IMR-90 (cell line): ENCODE data around the gene CD151. TPM values are rescaled to one million over a fixed set of nuclear protein-coding genes. Genes with fewer than 3 reads are reported as not detected.
A peak's percentile ranks its signal among the peaks of the same experiment; 100 is the strongest.

Source experiments
- ATAC-seq: fragments of 200-7000 bp; cut with Tn5 transposase; 2 replicates; pipeline ENCODE4 v1.9.1; 2020; ENCODE audit warnings: low read depth, mild to moderate bottlenecking, moderate library complexity
- BruUV-seq: library from RNA; stranded (reverse); fragments of 400-500 nt; replicated peaks from 2 replicates; lab custom pipeline; 2021; lab: Mats Ljungman, UMichigan
- CTCF ChIA-PET: fragments of 300-600 bp; formaldehyde crosslinking; extraction: SDS; loops from one replicate; lab custom pipeline; 2021; ENCODE audit warnings: antibody characterized with exemption; lab: Yijun Ruan, JAX
- POLR2A ChIA-PET: fragments of 300-600 bp; sonication (Branson Sonifier 250); formaldehyde crosslinking; loops from one replicate; lab custom pipeline; 2022; ENCODE audit warnings: antibody characterized with exemption; ENCODE audit not compliant: unreplicated experiment; lab: Charles Lee
- DNase-seq: peaks from one replicate; pipeline ENCODE4 v3.0.0; 2013
- H2AFZ ChIP-seq: replicated peaks from 2 replicates; pipeline ENCODE3; 2013; ENCODE audit warnings: low read length, mild to moderate bottlenecking; ENCODE audit not compliant: poor library complexity
- H2AK5ac ChIP-seq: 2 replicates; pipeline ENCODE4 v1.6.1; 2013; ENCODE audit warnings: low read depth, low read length, inconsistent platforms
- H2AK9ac ChIP-seq: replicated peaks from 2 replicates; pipeline ENCODE3; 2013; ENCODE audit warnings: mild to moderate bottlenecking, low read depth, low read length, moderate library complexity; ENCODE audit not compliant: poor library complexity
- H2BK120ac ChIP-seq: 2 replicates; pipeline ENCODE4 v1.6.1; 2013; ENCODE audit warnings: low read depth, low read length, inconsistent platforms
- H2BK15ac ChIP-seq: 3 replicates; pipeline ENCODE4 v1.6.1; 2013; ENCODE audit warnings: low read depth, low read length, inconsistent platforms
- H2BK20ac ChIP-seq: 2 replicates; pipeline ENCODE4 v1.6.1; 2013; ENCODE audit warnings: low read depth, mild to moderate bottlenecking, inconsistent platforms, low read length, moderate library complexity
- H2BK5ac ChIP-seq: 2 replicates; pipeline ENCODE4 v1.6.1; 2013; ENCODE audit warnings: mild to moderate bottlenecking, low read depth, low read length, inconsistent platforms; ENCODE audit not compliant: poor library complexity, severe bottlenecking
- H3K14ac ChIP-seq: replicated peaks from 2 replicates; pipeline ENCODE4 v1.6.1; 2013; ENCODE audit warnings: low read depth, low read length, inconsistent platforms
- H3K18ac ChIP-seq: 2 replicates; pipeline ENCODE4 v1.6.1; 2013; ENCODE audit warnings: low read depth, low read length, control low read depth
- H3K23ac ChIP-seq: 2 replicates; pipeline ENCODE4 v1.6.1; 2013; ENCODE audit warnings: low read depth, low read length, inconsistent platforms
- H3K27ac ChIP-seq: 2 replicates; pipeline ENCODE4 v1.5.1; 2013; ENCODE audit warnings: mild to moderate bottlenecking, control low read depth, low read length; ENCODE audit not compliant: insufficient read depth
- H3K27me3 ChIP-seq: 2 replicates; pipeline ENCODE4 v1.6.1; 2013; ENCODE audit warnings: low read length; ENCODE audit not compliant: control insufficient read depth, insufficient read depth
- H3K36me3 ChIP-seq: 2 replicates; pipeline ENCODE4 v1.6.1; 2013; ENCODE audit warnings: low read length, mixed read lengths; ENCODE audit not compliant: control insufficient read depth, insufficient read depth
- H3K4ac ChIP-seq: 2 replicates; pipeline ENCODE4 v1.6.1; 2013; ENCODE audit warnings: low read depth, low read length, inconsistent platforms
- H3K4me1 ChIP-seq: 2 replicates; pipeline ENCODE4 v1.6.1; 2013; ENCODE audit warnings: low read length, mixed read lengths; ENCODE audit not compliant: control insufficient read depth, insufficient read depth
- H3K4me2 ChIP-seq: 2 replicates; pipeline ENCODE4 v1.6.1; 2013; ENCODE audit warnings: low read depth, mild to moderate bottlenecking, control low read depth, low read length, moderate library complexity
- H3K4me3 ChIP-seq: 2 replicates; pipeline ENCODE4 v1.5.1; 2013; ENCODE audit warnings: low read depth, mild to moderate bottlenecking, control low read depth, low read length, moderate library complexity; ENCODE audit not compliant: insufficient read depth
- H3K56ac ChIP-seq: 2 replicates; pipeline ENCODE4 v1.6.1; 2013; ENCODE audit warnings: low read length, inconsistent platforms; ENCODE audit not compliant: insufficient read depth; ENCODE audit errors: extremely low read depth
- H3K79me1 ChIP-seq, 2 experiments: 2 replicates each; pipeline ENCODE4 v1.6.1; 2013; ENCODE audit warnings: low read length in 2 of 2, inconsistent platforms in 1 of 2, low read depth in 1 of 2
- H3K9ac ChIP-seq: 2 replicates; pipeline ENCODE4 v1.6.1; 2013; ENCODE audit warnings: low read depth, low read length, control low read depth
- H3K9me1 ChIP-seq: 2 replicates; pipeline ENCODE4 v1.6.1; 2013; ENCODE audit warnings: low read length, inconsistent platforms; ENCODE audit not compliant: insufficient read depth
- H3K9me3 ChIP-seq: 2 replicates; pipeline ENCODE4 v1.6.1; 2013; ENCODE audit warnings: low read length; ENCODE audit not compliant: control insufficient read depth, insufficient read depth
- H4K20me1 ChIP-seq: 2 replicates; pipeline ENCODE4 v1.6.1; 2013; ENCODE audit warnings: low read length, inconsistent platforms; ENCODE audit not compliant: insufficient read depth
- H4K5ac ChIP-seq: 2 replicates; pipeline ENCODE4 v1.6.1; 2013; ENCODE audit warnings: mild to moderate bottlenecking, low read depth, low read length, control low read depth
- H4K8ac ChIP-seq, 2 experiments: 2 replicates each; pipeline ENCODE4 v1.6.1; 2013; ENCODE audit warnings: low read depth in 2 of 2, low read length in 2 of 2, control low read depth in 1 of 2, inconsistent platforms in 1 of 2
- H4K91ac ChIP-seq: 2 replicates; pipeline ENCODE4 v1.6.1; 2013; ENCODE audit warnings: low read depth, low read length, inconsistent platforms; ENCODE audit not compliant: insufficient read depth
- CEBPB ChIP-seq: IDR thresholded peaks from 2 replicates; pipeline ENCODE4 v1.6.1; 2012; ENCODE audit warnings: low read depth, low read length, improper control_type of control experiment
- CHD1 ChIP-seq: IDR thresholded peaks from 2 replicates; pipeline ENCODE4 v1.6.1; 2012; ENCODE audit warnings: low read depth, low read length, improper control_type of control experiment
- MAFK ChIP-seq: IDR thresholded peaks from 2 replicates; pipeline ENCODE4 v1.6.1; 2012; ENCODE audit warnings: low read depth, low read length, improper control_type of control experiment
- RAD21 ChIP-seq: IDR thresholded peaks from 2 replicates; pipeline ENCODE4 v1.6.1; 2012; ENCODE audit warnings: low read length, improper control_type of control experiment
- RCOR1 ChIP-seq: IDR thresholded peaks from 2 replicates; pipeline ENCODE4 v1.6.1; 2012; ENCODE audit warnings: mild to moderate bottlenecking, low read length, improper control_type of control experiment; ENCODE audit not compliant: insufficient replicate concordance
- SMC3 ChIP-seq: fragments of 150-350 bp; IDR thresholded peaks from 2 replicates; pipeline ENCODE4 v1.6.1; 2016; ENCODE audit warnings: low read depth, mild to moderate bottlenecking, antibody characterized with exemption, low read length, moderate library complexity
- WGBS, 2 experiments: methylation state at CpG; one replicate each; pipeline versions ENCODE4 v1.1.5 to v1.1.7; 2013; ENCODE audit warnings: missing lambda C conversion rate in 2 of 2; ENCODE audit not compliant: insufficient read length in 1 of 2; ENCODE audit errors: extremely low coverage in 2 of 2; 5-methylcytosine and 5-hydroxymethylcytosine counted together
- dilution Hi-C: fragments of 300-500 bp; cut with HindIII; formaldehyde crosslinking; loops from one replicate; pipeline ENCODE4 v1.14.3; 2018; ENCODE audit warnings: low sequenced_read_pairs; ENCODE audit not compliant: unreplicated experiment
- in situ Hi-C: fragments of 300-500 bp; cut with MboI; formaldehyde crosslinking; loops from 3 replicates; pipeline ENCODE4 v1.14.3; 2019; ENCODE audit warnings: low sequenced_read_pairs, inconsistent platforms, mixed read lengths
- intact Hi-C: fragments of 100-400 bp; cut with micrococcal nuclease; formaldehyde crosslinking; loops from 2 replicates; pipeline ENCODE4 v1.10.0; 2022
- polyA plus RNA-seq, 3 experiments: library from polyadenylated mRNA; depleted of rRNA; stranded (reverse); fragments of >200 nt; gene quantifications; 2 replicates each; pipeline ENCODE4 v1.2.3, GENCODE V29; 2012; ENCODE audit warnings: low replicate concordance in 1 of 3
- total RNA-seq: library from RNA; depleted of rRNA; stranded (reverse); fragments of >200 nt; gene quantifications from 2 replicates; pipeline ENCODE4 v1.2.3, GENCODE V29; 2012

The CD151 gene
- total and polyA plus RNA-seq, 2 of the 4 experiments (the other 2 are of a cell fraction), result 1,150 to 1,267 TPM

- H2AK9ac ChIP-seq, result no peak overlapping the region
- H2BK15ac ChIP-seq, result no peak overlapping the region
- peaks cover 25% of the 10 kb centered on the region for H3K36me3 ChIP-seq
- H3K9ac ChIP-seq, result no peak overlapping the region
- in situ Hi-C loops, result no loop called here
- DNase-seq (no peak), ATAC-seq (no peak)
- no peak overlapping the region for H3K4me2 ChIP-seq
- peaks cover 12% of the 10 kb centered on the region for H3K4me1 ChIP-seq
- no peaks in the 10 kb centered on the region for H3K27me3 ChIP-seq
- H2AFZ ChIP-seq, result peak overlapping the region; percentile 32
- POLR2A ChIA-PET, result no interaction called here
- BruUV-seq, result no TSS peak
- no peaks in the 10 kb centered on the region for H3K9me3 ChIP-seq
- no peak overlapping the region for H2BK120ac ChIP-seq
- intact Hi-C loops, result no loop called here
- no peak overlapping the region for H3K27ac ChIP-seq
- no peak overlapping the region for H3K4ac ChIP-seq
- H2AK5ac ChIP-seq, result no peak overlapping the region
- TF ChIP-seq RAD21 (no peak), RCOR1 (no peak), MAFK (no peak), SMC3 (no peak), CHD1 (no peak), CEBPB (no peak)
- peaks cover 24 to 84% of the 10 kb centered on the region in 2 experiments for H3K79me1 ChIP-seq
- peaks cover 3% of the 10 kb centered on the region; the same call in 1 of the 2 replicates for H3K9me1 ChIP-seq
- H4K91ac ChIP-seq, result no peak overlapping the region
- dilution Hi-C loops, result no loop called here
- no peak overlapping the region for H3K4me3 ChIP-seq
- CTCF ChIA-PET, result no interaction called here
- H3K56ac ChIP-seq, result no peak overlapping the region
- no peak overlapping the region for H2BK20ac ChIP-seq
- no peak overlapping the region for H3K18ac ChIP-seq
- WGBS, 2 experiments, result 77% methylated on average over 10 of the region's 27 CpGs; no CpG with 5 or more reads in 1 of the 2 experiments
- no peak overlapping the region for H3K23ac ChIP-seq
- no peak overlapping the region for H4K5ac ChIP-seq
- no peak overlapping the region for H3K14ac ChIP-seq
- no peak overlapping the region for H2BK5ac ChIP-seq
- peaks cover 79% of the 10 kb centered on the region for H4K20me1 ChIP-seq
- H4K8ac ChIP-seq, result no peak overlapping the region
Measured at GRCh38 chr11:858053-858761, 25.5 kb downstream of the CD151 start.
